ENCODE data around the gene PGM1. TPM values are rescaled to one million over a fixed set of nuclear protein-coding genes. Genes with fewer than 3 reads are reported as not detected.

PGM1 gene
- total RNA-seq, 1 experiment from 2014 or later: 54.6 TPM

- Histone ChIP-seq H3K79me2 (ENCODE audit: insufficient read depth, low read length) (no peaks in the 10 kb centered on the region), H3K4me3 (replicated peaks in 1 of 2; ENCODE audit: low read depth in 1 of 2, low read length in 2 of 2) (no peak overlapping the region), H3K4me1 (ENCODE audit: control insufficient read depth in 1 of 2, insufficient read depth in 2 of 2, low read length in 2 of 2) (peaks cover 7 to 9% of the 10 kb centered on the region in 2 experiments; a peak in 2 of 4 replicates), H2AFZ (ENCODE audit: low read depth, low read length, poor library complexity, severe bottlenecking) (no peak overlapping the region), H3K9me2 (ENCODE audit: insufficient read depth) (no peaks in the 10 kb centered on the region), H3K4me2 (ENCODE audit: low read length) (no peak overlapping the region), H3K36me3 (ENCODE audit: control insufficient read depth in 1 of 2, insufficient read depth in 2 of 2, low read length in 2 of 2) (peaks cover 0 to 5% of the 10 kb centered on the region in 2 experiments; a peak in 1 of 4 replicates), H3K27me3 (ENCODE audit: insufficient read depth, low read length) (no peaks in the 10 kb centered on the region), H3K9me3 (ENCODE audit: control insufficient read depth in 1 of 2, insufficient read depth in 1 of 2, low read depth in 1 of 2, low read length in 2 of 2) (no peaks in the 10 kb centered on the region), H3K27ac (ENCODE audit: low read depth, low read length) (no peak overlapping the region), H3K9ac (ENCODE audit: low read length) (no peak overlapping the region), H4K20me1 (ENCODE audit: insufficient read depth) (no peaks in the 10 kb centered on the region)
- DNase-seq (ENCODE audit: low read depth, low spot score) (no peak), ATAC-seq (no peak)
- ChIA-PET CTCF (no interaction called here), POLR2A (no interaction called here), RAD21 (ENCODE audit: low non-redundant PET in 1 of 2, low total read pairs in 2 of 2, uncharacterized antibody in 2 of 2, unreplicated experiment in 2 of 2) (no interaction called here)
- no TSS peak for BruUV-seq (replicated peaks)
- TF ChIP-seq POLR2AphosphoS5 (IDR thresholded peaks at IDR 0.05; ENCODE audit: low read depth, low read length) (no peak), ZFX (IDR thresholded peaks at IDR 0.05) (no peak), ELF1 (IDR thresholded peaks at IDR 0.05; ENCODE audit: borderline replicate concordance, low read depth) (no peak), JUND (IDR thresholded peaks at IDR 0.05) (no peak), CTCF (IDR thresholded peaks at IDR 0.05 in 2 of 3, conservative IDR thresholded peaks at IDR 0.05 in 1 of 3; ENCODE audit: borderline replicate concordance in 1 of 3, insufficient read depth in 1 of 3, low read depth in 2 of 3, low read length in 2 of 3) (no peak), CEBPB (IDR thresholded peaks at IDR 0.05; ENCODE audit: low read depth) (no peak), EZH2phosphoT487 (IDR thresholded peaks at IDR 0.05; ENCODE audit: borderline replicate concordance) (no peak), EGR1 (IDR thresholded peaks at IDR 0.05; ENCODE audit: low read depth) (no peak), POLR2A (IDR thresholded peaks at IDR 0.05; ENCODE audit: borderline replicate concordance, extremely low read depth, insufficient read depth, insufficient read length) (no peak), EZH2 (IDR thresholded peaks at IDR 0.05) (no peak), CBX3 (IDR thresholded peaks at IDR 0.05; ENCODE audit: low read depth) (no peak), FOSL1 (IDR thresholded peaks at IDR 0.05; ENCODE audit: low read depth) (no peak), ZNF274 (IDR thresholded peaks at IDR 0.05; ENCODE audit: low read depth, low read length) (no peak), ATF3 (IDR thresholded peaks at IDR 0.05) (no peak), REST (IDR thresholded peaks at IDR 0.05; ENCODE audit: low read depth) (no peak), SP1 (IDR thresholded peaks at IDR 0.05; ENCODE audit: low read depth) (no peak), TCF7L2 (IDR thresholded peaks at IDR 0.05; ENCODE audit: borderline replicate concordance, extremely low read depth, insufficient read depth, insufficient read length) (no peak), MAX (IDR thresholded peaks at IDR 0.05) (no peak), ZBTB33 (IDR thresholded peaks at IDR 0.05; ENCODE audit: extremely low read depth, insufficient replicate concordance, low read length) (no peak)
- intact Hi-C loops (cut with micrococcal nuclease): no loop called here
Measured at GRCh38 chr1:63645317-63645716, 52.1 kb downstream of the PGM1 start.

Measured in HCT116 (cell line).